Measurements from ENCODE around the gene BABAM1. TPM values are rescaled to one million over a fixed set of nuclear protein-coding genes. Genes with fewer than 3 reads are reported as not detected.

Gene BABAM1
- total and polyA plus RNA-seq, 9 of the 15 experiments (the other 6 are each of a cell fraction or from before 2014, with no cell fraction given) = 14.7 to 160 (median 113) TPM

DNA sequence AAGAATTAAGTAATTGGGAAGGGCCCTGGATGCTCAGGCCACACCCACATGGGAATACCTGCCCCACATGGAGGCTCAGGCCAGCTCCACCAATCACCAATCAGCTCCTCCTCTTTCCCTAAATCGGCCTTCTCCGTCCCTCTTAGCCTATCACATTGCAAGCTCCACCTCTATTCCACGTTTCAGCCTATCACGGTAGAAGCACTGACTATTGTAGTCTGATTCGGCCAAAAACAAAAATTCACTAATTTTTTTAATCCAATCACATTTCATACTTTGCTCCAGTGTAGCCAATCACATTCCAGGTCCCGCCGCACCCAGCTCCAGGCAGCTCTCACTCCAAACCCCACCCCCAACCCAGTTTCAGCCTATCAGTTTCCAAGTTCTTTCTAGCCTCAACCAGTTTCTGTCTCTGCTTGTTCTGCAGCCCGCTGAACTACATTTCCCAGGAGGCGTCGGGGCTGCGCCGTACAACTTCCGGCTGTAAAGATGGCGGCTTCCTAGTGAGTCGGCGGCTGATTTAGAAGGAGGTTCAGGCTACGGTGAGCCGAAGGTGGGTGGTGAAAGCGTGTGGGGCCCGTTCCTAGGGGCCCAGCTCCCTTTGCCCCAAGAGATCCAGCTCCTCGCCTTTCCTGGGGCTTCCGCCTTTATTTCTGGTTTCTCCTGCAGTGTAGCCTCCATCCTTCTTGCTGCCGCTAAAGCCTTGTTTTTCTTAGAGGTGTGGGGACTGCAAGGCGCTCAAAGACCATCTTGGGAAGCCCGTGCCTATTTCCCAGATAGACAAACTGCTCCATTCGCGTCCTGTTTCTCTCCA, at the start of gene BABAM1 (continued):
- no peak for TF ChIP-seq EGR1 (conservative IDR thresholded peaks at IDR 0.05)
- no peak for TF ChIP-seq RBM17 (IDR thresholded peaks at IDR 0.05; ENCODE audit: borderline replicate concordance, low read depth, low read length)
- TF ChIP-seq, protein P1, sequence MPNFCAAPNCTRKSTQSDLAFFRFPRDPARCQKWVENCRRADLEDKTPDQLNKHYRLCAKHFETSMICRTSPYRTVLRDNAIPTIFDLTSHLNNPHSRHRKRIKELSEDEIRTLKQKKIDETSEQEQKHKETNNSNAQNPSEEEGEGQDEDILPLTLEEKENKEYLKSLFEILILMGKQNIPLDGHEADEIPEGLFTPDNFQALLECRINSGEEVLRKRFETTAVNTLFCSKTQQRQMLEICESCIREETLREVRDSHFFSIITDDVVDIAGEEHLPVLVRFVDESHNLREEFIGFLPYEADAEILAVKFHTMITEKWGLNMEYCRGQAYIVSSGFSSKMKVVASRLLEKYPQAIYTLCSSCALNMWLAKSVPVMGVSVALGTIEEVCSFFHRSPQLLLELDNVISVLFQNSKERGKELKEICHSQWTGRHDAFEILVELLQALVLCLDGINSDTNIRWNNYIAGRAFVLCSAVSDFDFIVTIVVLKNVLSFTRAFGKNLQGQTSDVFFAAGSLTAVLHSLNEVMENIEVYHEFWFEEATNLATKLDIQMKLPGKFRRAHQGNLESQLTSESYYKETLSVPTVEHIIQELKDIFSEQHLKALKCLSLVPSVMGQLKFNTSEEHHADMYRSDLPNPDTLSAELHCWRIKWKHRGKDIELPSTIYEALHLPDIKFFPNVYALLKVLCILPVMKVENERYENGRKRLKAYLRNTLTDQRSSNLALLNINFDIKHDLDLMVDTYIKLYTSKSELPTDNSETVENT (CRISPR knock-in tag; IDR thresholded peaks at IDR 0.05) = 0 out of 2 replicates have a peak, but pooled peaks have one; percentile 53
- TF ChIP-seq SRSF3 (IDR thresholded peaks at IDR 0.05; ENCODE audit: insufficient read depth, low read length) = no peak
- TF ChIP-seq TRIM24 (IDR thresholded peaks at IDR 0.05) = no peak
- TF ChIP-seq KLF13 (tag; IDR thresholded peaks at IDR 0.05; ENCODE audit: borderline replicate concordance, low read depth) = no peak
- TF ChIP-seq, protein P2, sequence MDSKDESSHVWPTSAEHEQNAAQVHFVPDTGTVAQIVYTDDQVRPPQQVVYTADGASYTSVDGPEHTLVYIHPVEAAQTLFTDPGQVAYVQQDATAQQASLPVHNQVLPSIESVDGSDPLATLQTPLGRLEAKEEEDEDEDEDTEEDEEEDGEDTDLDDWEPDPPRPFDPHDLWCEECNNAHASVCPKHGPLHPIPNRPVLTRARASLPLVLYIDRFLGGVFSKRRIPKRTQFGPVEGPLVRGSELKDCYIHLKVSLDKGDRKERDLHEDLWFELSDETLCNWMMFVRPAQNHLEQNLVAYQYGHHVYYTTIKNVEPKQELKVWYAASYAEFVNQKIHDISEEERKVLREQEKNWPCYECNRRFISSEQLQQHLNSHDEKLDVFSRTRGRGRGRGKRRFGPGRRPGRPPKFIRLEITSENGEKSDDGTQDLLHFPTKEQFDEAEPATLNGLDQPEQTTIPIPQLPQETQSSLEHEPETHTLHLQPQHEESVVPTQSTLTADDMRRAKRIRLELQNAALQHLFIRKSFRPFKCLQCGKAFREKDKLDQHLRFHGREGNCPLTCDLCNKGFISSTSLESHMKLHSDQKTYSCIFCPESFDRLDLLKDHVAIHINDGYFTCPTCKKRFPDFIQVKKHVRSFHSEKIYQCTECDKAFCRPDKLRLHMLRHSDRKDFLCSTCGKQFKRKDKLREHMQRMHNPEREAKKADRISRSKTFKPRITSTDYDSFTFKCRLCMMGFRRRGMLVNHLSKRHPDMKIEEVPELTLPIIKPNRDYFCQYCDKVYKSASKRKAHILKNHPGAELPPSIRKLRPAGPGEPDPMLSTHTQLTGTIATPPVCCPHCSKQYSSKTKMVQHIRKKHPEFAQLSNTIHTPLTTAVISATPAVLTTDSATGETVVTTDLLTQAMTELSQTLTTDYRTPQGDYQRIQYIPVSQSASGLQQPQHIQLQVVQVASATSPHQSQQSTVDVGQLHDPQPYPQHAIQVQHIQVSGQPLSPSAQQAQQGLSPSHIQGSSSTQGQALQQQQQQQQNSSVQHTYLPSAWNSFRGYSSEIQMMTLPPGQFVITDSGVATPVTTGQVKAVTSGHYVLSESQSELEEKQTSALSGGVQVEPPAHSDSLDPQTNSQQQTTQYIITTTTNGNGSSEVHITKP (IDR thresholded peaks at IDR 0.05; ENCODE audit: partially characterized antibody) = no peak
- no peak for TF ChIP-seq BRD9 (IDR thresholded peaks at IDR 0.05; ENCODE audit: low read depth, partially characterized antibody)
- no peak for TF ChIP-seq ZNF217 (CRISPR knock-in tag; IDR thresholded peaks at IDR 0.05)
- peak; percentile 69; the same call in 1 of the 2 replicates for TF ChIP-seq GTF2E2 (tag; IDR thresholded peaks at IDR 0.05)
- no peak; the same call in 1 of the 2 replicates for TF ChIP-seq MXI1 (IDR thresholded peaks at IDR 0.05; ENCODE audit: low read depth, low read length)
- no peak for TF ChIP-seq NCOA2 (IDR thresholded peaks at IDR 0.05; ENCODE audit: partially characterized antibody in 2 of 2)
- TF ChIP-seq, protein P3, sequence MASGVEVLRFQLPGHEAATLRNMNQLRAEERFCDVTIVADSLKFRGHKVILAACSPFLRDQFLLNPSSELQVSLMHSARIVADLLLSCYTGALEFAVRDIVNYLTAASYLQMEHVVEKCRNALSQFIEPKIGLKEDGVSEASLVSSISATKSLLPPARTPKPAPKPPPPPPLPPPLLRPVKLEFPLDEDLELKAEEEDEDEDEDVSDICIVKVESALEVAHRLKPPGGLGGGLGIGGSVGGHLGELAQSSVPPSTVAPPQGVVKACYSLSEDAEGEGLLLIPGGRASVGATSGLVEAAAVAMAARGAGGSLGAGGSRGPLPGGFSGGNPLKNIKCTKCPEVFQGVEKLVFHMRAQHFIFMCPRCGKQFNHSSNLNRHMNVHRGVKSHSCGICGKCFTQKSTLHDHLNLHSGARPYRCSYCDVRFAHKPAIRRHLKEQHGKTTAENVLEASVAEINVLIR (CRISPR knock-in tag; IDR thresholded peaks at IDR 0.05) = 0 out of 2 replicates have a peak, but pooled peaks have one; percentile 7
- 0 out of 2 replicates have a peak, but pooled peaks have one; percentile 35 for TF ChIP-seq NR2C2 (CRISPR knock-in tag; IDR thresholded peaks at IDR 0.05)
- peak; percentile 85 for TF ChIP-seq NR2C2 (tag; IDR thresholded peaks at IDR 0.05)
- no peak for TF ChIP-seq RHOXF2B (CRISPR knock-in tag; conservative IDR thresholded peaks at IDR 0.05)
- peak; percentile 70; the same call in 1 of the 2 replicates for TF ChIP-seq PML (IDR thresholded peaks at IDR 0.05; ENCODE audit: low read length)
- no peak for TF ChIP-seq KLF1 (tag; IDR thresholded peaks at IDR 0.05)
- no peak for TF ChIP-seq ZFP1 (CRISPR knock-in tag; IDR thresholded peaks at IDR 0.05)
- peak; percentile 82 for TF ChIP-seq MTA1 (IDR thresholded peaks at IDR 0.05; ENCODE audit: borderline replicate concordance)
- TF ChIP-seq CREM (IDR thresholded peaks at IDR 0.05; ENCODE audit: low read depth) = peak; percentile 92
- TF ChIP-seq RFX5 (IDR thresholded peaks at IDR 0.05; ENCODE audit: low read depth, low read length) = no peak

All from K562 (cell line).